Ishikawa (cell line): ENCODE results near the gene DHPS.

Experiments used
- CEBPB ChIP-seq: IDR thresholded peaks from 2 replicates; pipeline ENCODE4 v1.6.1; 2012
- EGR1 ChIP-seq: IDR thresholded peaks from 2 replicates; pipeline ENCODE4 v1.6.1; 2012
- RAD21 ChIP-seq: IDR thresholded peaks from 2 replicates; pipeline ENCODE4 v1.6.1; 2012; ENCODE audit warnings: low read depth
- USF1 ChIP-seq: IDR thresholded peaks from 2 replicates; pipeline ENCODE4 v1.6.1; 2012
- YY1 ChIP-seq: IDR thresholded peaks from 2 replicates; pipeline ENCODE4 v1.6.1; 2012; ENCODE audit warnings: low read depth
- TF ChIP-seq, protein P1 (sequence below): IDR thresholded peaks from 2 replicates; pipeline ENCODE4 v1.6.1; 2012; ENCODE audit warnings: low read depth, mild to moderate bottlenecking

DNA sequence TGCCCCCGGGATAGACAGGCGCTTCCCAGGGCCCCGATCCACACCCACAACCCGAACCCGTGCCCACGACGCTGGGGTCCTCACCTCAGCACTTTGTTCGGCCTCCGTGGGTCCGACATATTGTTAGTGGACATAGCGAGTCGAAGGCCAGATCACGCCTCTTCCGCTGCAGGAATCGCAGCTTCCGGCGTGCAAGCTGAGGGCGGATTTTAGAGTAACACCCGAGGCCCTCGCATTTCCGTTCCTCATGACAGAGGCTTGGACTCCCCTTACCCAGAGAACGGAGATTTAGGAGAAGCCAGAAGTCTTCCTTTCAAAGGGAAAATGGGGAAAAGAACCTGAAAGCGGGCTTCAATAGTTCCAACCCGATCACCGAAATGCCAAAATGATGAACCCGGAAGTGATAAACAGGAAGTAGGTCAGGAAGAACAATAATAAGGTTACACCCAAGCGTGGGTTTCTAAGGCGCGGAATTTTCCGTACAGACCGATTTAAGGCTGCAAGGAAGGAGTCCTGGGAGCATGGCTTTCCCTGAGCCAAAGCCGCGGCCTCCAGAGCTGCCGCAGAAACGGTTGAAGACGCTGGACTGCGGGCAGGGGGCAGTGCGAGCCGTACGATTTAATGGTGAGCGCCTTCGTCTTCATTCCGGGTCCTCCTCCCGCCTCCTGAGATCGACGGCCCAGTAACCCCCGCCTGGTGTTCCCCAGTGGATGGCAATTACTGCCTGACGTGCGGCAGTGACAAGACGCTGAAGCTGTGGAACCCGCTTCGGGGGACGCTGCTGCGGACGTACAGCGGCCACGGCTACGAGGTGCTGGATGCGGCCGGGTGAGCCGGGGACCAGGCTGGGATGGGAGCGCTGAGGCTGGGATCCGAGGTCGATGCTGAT is 12.2 kb downstream of the DHPS start:
- TF ChIP-seq EGR1, result 0 out of 2 replicates have a peak, but pooled peaks have one; percentile 17
- TF ChIP-seq YY1, result peak; percentile 88
- no peak for TF ChIP-seq RAD21
- TF ChIP-seq, protein P1, sequence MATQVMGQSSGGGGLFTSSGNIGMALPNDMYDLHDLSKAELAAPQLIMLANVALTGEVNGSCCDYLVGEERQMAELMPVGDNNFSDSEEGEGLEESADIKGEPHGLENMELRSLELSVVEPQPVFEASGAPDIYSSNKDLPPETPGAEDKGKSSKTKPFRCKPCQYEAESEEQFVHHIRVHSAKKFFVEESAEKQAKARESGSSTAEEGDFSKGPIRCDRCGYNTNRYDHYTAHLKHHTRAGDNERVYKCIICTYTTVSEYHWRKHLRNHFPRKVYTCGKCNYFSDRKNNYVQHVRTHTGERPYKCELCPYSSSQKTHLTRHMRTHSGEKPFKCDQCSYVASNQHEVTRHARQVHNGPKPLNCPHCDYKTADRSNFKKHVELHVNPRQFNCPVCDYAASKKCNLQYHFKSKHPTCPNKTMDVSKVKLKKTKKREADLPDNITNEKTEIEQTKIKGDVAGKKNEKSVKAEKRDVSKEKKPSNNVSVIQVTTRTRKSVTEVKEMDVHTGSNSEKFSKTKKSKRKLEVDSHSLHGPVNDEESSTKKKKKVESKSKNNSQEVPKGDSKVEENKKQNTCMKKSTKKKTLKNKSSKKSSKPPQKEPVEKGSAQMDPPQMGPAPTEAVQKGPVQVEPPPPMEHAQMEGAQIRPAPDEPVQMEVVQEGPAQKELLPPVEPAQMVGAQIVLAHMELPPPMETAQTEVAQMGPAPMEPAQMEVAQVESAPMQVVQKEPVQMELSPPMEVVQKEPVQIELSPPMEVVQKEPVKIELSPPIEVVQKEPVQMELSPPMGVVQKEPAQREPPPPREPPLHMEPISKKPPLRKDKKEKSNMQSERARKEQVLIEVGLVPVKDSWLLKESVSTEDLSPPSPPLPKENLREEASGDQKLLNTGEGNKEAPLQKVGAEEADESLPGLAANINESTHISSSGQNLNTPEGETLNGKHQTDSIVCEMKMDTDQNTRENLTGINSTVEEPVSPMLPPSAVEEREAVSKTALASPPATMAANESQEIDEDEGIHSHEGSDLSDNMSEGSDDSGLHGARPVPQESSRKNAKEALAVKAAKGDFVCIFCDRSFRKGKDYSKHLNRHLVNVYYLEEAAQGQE, result no peak
- peak; percentile 36 for TF ChIP-seq USF1
- peak; percentile 27; the same call in 1 of the 2 replicates for TF ChIP-seq CEBPB
